A549 (cell line): ENCODE data around the gene MAPKAP1. TPM values are rescaled to one million over a fixed set of nuclear protein-coding genes. Genes with fewer than 3 reads are reported as not detected.

Source experiments
- ATAC-seq, 2 experiments: fragments of 200-7000 bp in 1 of 2; fragments of >200 bp in 1 of 2; cut with Nextera tagmentation in 1 of 2; cut with Tn5 transposase in 1 of 2; 3 replicates each; pipeline versions ENCODE4 v1.8.0 to v1.9.1; 2018 to 2020; ENCODE audit warnings: mild to moderate bottlenecking in 1 of 2, moderate library complexity in 1 of 2
- CTCF ChIA-PET: fragments of 300-600 bp; sonication (Branson Sonifier 250); formaldehyde crosslinking; extraction: SDS; loops from one replicate; lab custom pipeline; 2021; ENCODE audit warnings: antibody characterized with exemption, inconsistent platforms; lab: Yijun Ruan, JAX
- POLR2A ChIA-PET: fragments of 350-600 bp; formaldehyde crosslinking; extraction: SDS; loops from one replicate; lab custom pipeline; 2021; ENCODE audit warnings: antibody characterized with exemption, inconsistent platforms; lab: Yijun Ruan, JAX
- DNase-seq, 2 experiments: peaks; one replicate each; pipeline versions ENCODE4 v3.0.0 to v3.0.0-alpha.2; 2011 to 2016; ENCODE audit warnings: low read depth in 1 of 2, low spot score in 1 of 2
- FAIRE-seq: peaks from 2 replicates; lab custom pipeline; 2011; peaks lifted over from hg19 to GRCh38; lab: Jason Lieb, UNC
- H3K27ac ChIP-seq, 2 experiments: fragments of >200 bp; sonication (Bioruptor Twin); formaldehyde crosslinking; 3 replicates each; pipeline ENCODE4 v1.5.1; 2016 to 2017
- H3K4me1 ChIP-seq: fragments of >200 bp; sonication (Bioruptor Twin); formaldehyde crosslinking; 3 replicates; pipeline ENCODE4 v1.6.1; 2016
- H3K4me2 ChIP-seq: fragments of >200 bp; sonication (Bioruptor Twin); formaldehyde crosslinking; 3 replicates; pipeline ENCODE4 v1.6.1; 2016
- H3K4me3 ChIP-seq: fragments of >200 bp; sonication (Bioruptor Twin); formaldehyde crosslinking; 3 replicates; pipeline ENCODE4 v1.5.1; 2016
- H3K9me3 ChIP-seq: fragments of >200 bp; sonication (Bioruptor Twin); formaldehyde crosslinking; 3 replicates; pipeline ENCODE4 v1.6.1; 2016
- BHLHE40 ChIP-seq: IDR thresholded peaks from 2 replicates; pipeline ENCODE4 v1.6.1; 2012; ENCODE audit warnings: low read depth, low read length, inconsistent platforms
- CEBPB ChIP-seq, 2 experiments: fragments of >200 bp in 1 of 2; sonication (Bioruptor Twin) in 1 of 2; formaldehyde crosslinking in 1 of 2; IDR thresholded peaks; 2 replicates each; pipeline ENCODE4 v1.6.1; 2012 to 2016
- E2F6 ChIP-seq: IDR thresholded peaks from 2 replicates; pipeline ENCODE4 v1.6.1; 2012; ENCODE audit warnings: low read depth, borderline replicate concordance
- EHF ChIP-seq: fragments of 250-450 bp; sonication (Bioruptor Pico); IDR thresholded peaks from 2 replicates; pipeline ENCODE4 v1.5.0; 2020; ENCODE audit warnings: mild to moderate bottlenecking
- EHMT2 ChIP-seq: fragments of 200-600 bp; sonication (generic); IDR thresholded peaks from 2 replicates; pipeline ENCODE4 v1.6.1; 2016; ENCODE audit warnings: antibody characterized with exemption, low read depth, mild to moderate bottlenecking, moderate library complexity
- ELK1 ChIP-seq: fragments of 150-350 bp; IDR thresholded peaks from 2 replicates; pipeline ENCODE4 v1.6.1; 2014; ENCODE audit warnings: low read depth, mild to moderate bottlenecking, low read length
- EP300 ChIP-seq, 2 experiments: fragments of >200 bp; sonication (Bioruptor Twin); formaldehyde crosslinking; IDR thresholded peaks; 2 replicates in 1 of 2; 3 replicates in 1 of 2; pipeline ENCODE4 v1.6.1; 2016 to 2017
- ESRRA ChIP-seq: fragments of 150-350 bp; IDR thresholded peaks from 2 replicates; pipeline ENCODE4 v1.6.1; 2014; ENCODE audit warnings: mild to moderate bottlenecking, low read length, borderline replicate concordance
- FOSL2 ChIP-seq, 2 experiments: fragments of 450-650 bp in 1 of 2; fragments of >200 bp in 1 of 2; sonication (Bioruptor Twin) in 1 of 2; formaldehyde crosslinking; IDR thresholded peaks; 2 replicates each; pipeline versions ENCODE4 v1.5.0 to v1.6.1; 2016 to 2020; ENCODE audit warnings: mild to moderate bottlenecking in 1 of 2, moderate library complexity in 1 of 2
- HDAC2 ChIP-seq: fragments of 200-600 bp; sonication (generic); IDR thresholded peaks from 2 replicates; pipeline ENCODE4 v1.6.1; 2016
- HES2 ChIP-seq: fragments of >200 bp; sonication (Bioruptor Twin); formaldehyde crosslinking; IDR thresholded peaks from 2 replicates; pipeline ENCODE4 v1.6.1; 2016
- HOXA7 ChIP-seq: fragments of 250-450 bp; sonication (Bioruptor Pico); IDR thresholded peaks from 2 replicates; pipeline ENCODE4 v1.5.0; 2020; ENCODE audit warnings: mild to moderate bottlenecking, moderate library complexity
- HOXB13 ChIP-seq: fragments of 250-450 bp; sonication (Bioruptor Pico); IDR thresholded peaks from 2 replicates; pipeline ENCODE4 v1.5.0; 2020; ENCODE audit warnings: low read depth, mild to moderate bottlenecking, moderate library complexity
- HOXB5 ChIP-seq: fragments of 250-450 bp; sonication (Bioruptor Pico); IDR thresholded peaks from 2 replicates; pipeline ENCODE4 v1.5.0; 2020; ENCODE audit warnings: mild to moderate bottlenecking, moderate library complexity
- JUN ChIP-seq, 2 experiments: fragments of >200 bp; sonication (Bioruptor Twin); formaldehyde crosslinking; IDR thresholded peaks; 2 replicates in 1 of 2; 3 replicates in 1 of 2; pipeline ENCODE4 v1.6.1; 2016 to 2017
- JUNB ChIP-seq: fragments of >200 bp; sonication (Bioruptor Twin); formaldehyde crosslinking; IDR thresholded peaks from 2 replicates; pipeline ENCODE4 v1.6.1; 2016
- KDM5A ChIP-seq: fragments of 200-600 bp; sonication (generic); IDR thresholded peaks from 2 replicates; pipeline ENCODE4 v1.6.1; 2016; ENCODE audit warnings: antibody characterized with exemption, mild to moderate bottlenecking
- MAX ChIP-seq: IDR thresholded peaks from 2 replicates; pipeline ENCODE4 v1.6.1; 2012
- MYC ChIP-seq: IDR thresholded peaks from 2 replicates; pipeline ENCODE4 v1.6.1; 2012; ENCODE audit warnings: mild to moderate bottlenecking, inconsistent platforms, low read length, improper control_type of control experiment, borderline replicate concordance
- RARB ChIP-seq: fragments of 250-450 bp; sonication (Bioruptor Pico); IDR thresholded peaks from 2 replicates; pipeline ENCODE4 v1.8.0; 2021; ENCODE audit warnings: mild to moderate bottlenecking, moderate library complexity
- REST ChIP-seq: fragments of 200-600 bp; sonication (generic); IDR thresholded peaks from 2 replicates; pipeline ENCODE4 v1.6.1; 2016; ENCODE audit warnings: antibody characterized with exemption, mild to moderate bottlenecking, moderate library complexity
- RFX5 ChIP-seq: fragments of 450-650 bp; IDR thresholded peaks from 2 replicates; pipeline ENCODE4 v1.7.1; 2014; ENCODE audit warnings: antibody characterized with exemption, mild to moderate bottlenecking, moderate library complexity
- SMC3 ChIP-seq: fragments of >200 bp; sonication (Bioruptor Twin); formaldehyde crosslinking; IDR thresholded peaks from 3 replicates; pipeline ENCODE4 v1.6.1; 2018; ENCODE audit warnings: inconsistent platforms
- TP53 ChIP-seq: fragments of 250-450 bp; sonication (Bioruptor Pico); IDR thresholded peaks from 2 replicates; pipeline ENCODE4 v1.5.0; 2021; ENCODE audit warnings: mild to moderate bottlenecking, moderate library complexity
- USF2 ChIP-seq: fragments of 450-650 bp; IDR thresholded peaks from 2 replicates; pipeline ENCODE4 v1.6.1; 2014; ENCODE audit warnings: antibody characterized with exemption
- ZC3H11A ChIP-seq: fragments of 450-650 bp; IDR thresholded peaks from 2 replicates; pipeline ENCODE4 v1.6.1; 2014; ENCODE audit warnings: antibody characterized with exemption, mild to moderate bottlenecking
- ZFP36 ChIP-seq: fragments of 450-650 bp; IDR thresholded peaks from 2 replicates; pipeline ENCODE4 v1.6.1; 2014; ENCODE audit warnings: borderline replicate concordance; ENCODE audit not compliant: partially characterized antibody
- ZNF302 ChIP-seq: fragments of 250-450 bp; sonication (Bioruptor Pico); IDR thresholded peaks from 2 replicates; pipeline ENCODE4 v1.9.0; 2021; ENCODE audit warnings: inconsistent platforms, mild to moderate bottlenecking, moderate library complexity
- WGBS: methylation state at CpG from one replicate; pipeline ENCODE4 v1.1.6; 2017; ENCODE audit errors: missing lambda C conversion rate; 5-methylcytosine and 5-hydroxymethylcytosine counted together
- polyA plus RNA-seq, 4 experiments: library from polyadenylated mRNA; depleted of rRNA in 3 of 4; stranded (reverse); fragments of >200 nt; fragmentation: RNase III in 1 of 4; extraction: RNeasy Plus Mini Kit Qiagen cat#74134 plus additional on column Dnase treatment in 1 of 4; gene quantifications; 2 replicates in 3 of 4; 3 replicates in 1 of 4; pipeline ENCODE4 v1.2.3, GENCODE V29; 2011 to 2017

MAPKAP1 gene
- polyA plus RNA-seq, 2 of the 4 experiments (the other 2 are of a cell fraction) = 49.9 to 119 TPM

GRCh38 chr9:125561509-125562148 lies 145.4 kb downstream of the MAPKAP1 start:
- ChIA-PET CTCF (interaction anchor here (3.0 kb wide), 1 partner anchor 154 kb away, joined by 9 read pairs; no protein-coding TSS in a partner anchor), POLR2A (no interaction called here)
- Histone ChIP-seq H3K4me1 (no peaks in the 10 kb centered on the region), H3K4me3 (no peak overlapping the region), H3K27ac (no peak overlapping the region), H3K9me3 (no peaks in the 10 kb centered on the region), H3K4me2 (no peak overlapping the region)
- 74% methylated on average over 4 of the region's 4 CpGs for WGBS
- DNase-seq (no peak), ATAC-seq (no peak), FAIRE-seq (no peak)
- TF ChIP-seq MAX (no peak), E2F6 (no peak), ESRRA (no peak), EHMT2 (no peak), FOSL2 (IDR thresholded peaks at IDR 0.05) (no peak), FOSL2 (CRISPR knock-in tag; IDR thresholded peaks at IDR 0.05) (no peak), SMC3 (no peak), JUNB (no peak), ZFP36 (no peak), REST (no peak), CEBPB (IDR thresholded peaks at IDR 0.05) (no peak), ZC3H11A (no peak), USF2 (no peak), HDAC2 (no peak)

GRCh38 chr9:125559894-125560293 lies 147.1 kb downstream of the MAPKAP1 start:
- no peak for FAIRE-seq
- H3K4me2 ChIP-seq = no peak overlapping the region
- CTCF ChIA-PET = interaction anchor here (0.9 kb wide), 1 partner anchor 10 kb away, joined by 3 read pairs; no protein-coding TSS in a partner anchor
- 89% methylated on average over 2 of the region's 2 CpGs for WGBS
- ATAC-seq = no peak
- no peak for DNase-seq
- no peak for TF ChIP-seq MYC
- TF ChIP-seq EHF = no peak
- TF ChIP-seq ZC3H11A = no peak
- TF ChIP-seq HOXB13 = no peak
- TF ChIP-seq FOSL2 (IDR thresholded peaks at IDR 0.05) = no peak
- no peak for TF ChIP-seq FOSL2 (CRISPR knock-in tag; IDR thresholded peaks at IDR 0.05)
- no peak for TF ChIP-seq RARB (CRISPR knock-in tag)
- TF ChIP-seq KDM5A = no peak
- TF ChIP-seq JUN (IDR thresholded peaks at IDR 0.05) = no peak
- TF ChIP-seq HES2 = no peak
- no peak for TF ChIP-seq BHLHE40
- TF ChIP-seq TP53 = no peak
- TF ChIP-seq EP300 (IDR thresholded peaks at IDR 0.05) = no peak
- no peak for TF ChIP-seq ELK1
- TF ChIP-seq EHMT2 = no peak
- TF ChIP-seq HOXA7 (CRISPR knock-in tag) = no peak
- TF ChIP-seq HOXB5 (CRISPR knock-in tag) = no peak
- no peak for TF ChIP-seq RFX5
- TF ChIP-seq ZNF302 (CRISPR knock-in tag) = no peak
- TF ChIP-seq MAX = no peak
- TF ChIP-seq, all 56 proteins: peak for 0
- Histone ChIP-seq H3K9me3 (no peaks in the 10 kb centered on the region), H3K4me1 (no peaks in the 10 kb centered on the region), H3K4me3 (no peak overlapping the region), H3K27ac (no peak overlapping the region)
- POLR2A ChIA-PET = no interaction called here
